Measurements from ENCODE around the gene SLC16A10.
"Not testable (repeated sequence)": the region's sequence is repeated elsewhere in the genome, so short reads cannot be mapped to it uniquely, and the experiment has no call there.

Gene SLC16A10

DNA sequence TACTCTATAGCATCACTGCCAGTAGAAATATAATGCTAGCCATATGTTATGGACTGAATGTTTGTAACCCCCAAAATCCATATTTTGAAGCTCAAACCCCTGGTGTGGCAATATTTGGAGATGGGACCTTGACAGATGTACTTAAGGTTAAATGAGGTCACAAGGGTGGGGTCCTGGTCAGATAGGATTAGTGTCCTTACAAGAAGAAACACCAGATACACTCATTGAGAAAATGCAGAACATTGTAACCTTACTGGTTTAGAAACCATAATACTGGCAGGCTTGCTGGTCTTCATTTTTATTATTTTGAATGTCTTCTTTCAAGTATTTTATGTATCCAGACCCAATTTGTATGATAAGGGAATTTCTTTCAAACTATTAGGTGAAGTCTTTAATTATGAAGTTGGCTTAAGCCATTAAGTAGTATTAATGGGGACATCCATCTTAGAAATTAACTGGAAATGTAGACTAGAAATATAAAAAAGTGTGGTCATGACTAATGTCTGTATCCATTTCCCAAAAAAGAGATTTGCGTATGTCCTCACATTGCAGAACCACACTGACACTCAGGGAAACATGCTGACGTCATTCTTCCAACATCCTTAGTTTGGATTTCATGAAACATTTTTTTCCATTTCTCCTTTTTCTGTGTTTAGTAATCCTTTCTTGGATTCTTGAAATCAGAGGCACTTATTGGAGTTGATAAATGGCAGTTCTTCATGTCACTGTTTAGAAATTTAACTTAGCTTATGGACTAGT is 32.4 kb downstream of the SLC16A10 start:
- DNase-seq (ENCODE audit: extremely low read depth, low read depth): no peak
- TF ChIP-seq, protein P1, sequence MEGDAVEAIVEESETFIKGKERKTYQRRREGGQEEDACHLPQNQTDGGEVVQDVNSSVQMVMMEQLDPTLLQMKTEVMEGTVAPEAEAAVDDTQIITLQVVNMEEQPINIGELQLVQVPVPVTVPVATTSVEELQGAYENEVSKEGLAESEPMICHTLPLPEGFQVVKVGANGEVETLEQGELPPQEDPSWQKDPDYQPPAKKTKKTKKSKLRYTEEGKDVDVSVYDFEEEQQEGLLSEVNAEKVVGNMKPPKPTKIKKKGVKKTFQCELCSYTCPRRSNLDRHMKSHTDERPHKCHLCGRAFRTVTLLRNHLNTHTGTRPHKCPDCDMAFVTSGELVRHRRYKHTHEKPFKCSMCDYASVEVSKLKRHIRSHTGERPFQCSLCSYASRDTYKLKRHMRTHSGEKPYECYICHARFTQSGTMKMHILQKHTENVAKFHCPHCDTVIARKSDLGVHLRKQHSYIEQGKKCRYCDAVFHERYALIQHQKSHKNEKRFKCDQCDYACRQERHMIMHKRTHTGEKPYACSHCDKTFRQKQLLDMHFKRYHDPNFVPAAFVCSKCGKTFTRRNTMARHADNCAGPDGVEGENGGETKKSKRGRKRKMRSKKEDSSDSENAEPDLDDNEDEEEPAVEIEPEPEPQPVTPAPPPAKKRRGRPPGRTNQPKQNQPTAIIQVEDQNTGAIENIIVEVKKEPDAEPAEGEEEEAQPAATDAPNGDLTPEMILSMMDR (IDR thresholded peaks at IDR 0.05; ENCODE audit: low read depth, low read length): no peak

GRCh38 chr6:111121789-111122350 is 34.6 kb downstream of the SLC16A10 start:
- DNase-seq (ENCODE audit: extremely low read depth, low read depth): no peak
- TF ChIP-seq, protein P1 (IDR thresholded peaks at IDR 0.05; ENCODE audit: low read depth, low read length): no peak

DNA sequence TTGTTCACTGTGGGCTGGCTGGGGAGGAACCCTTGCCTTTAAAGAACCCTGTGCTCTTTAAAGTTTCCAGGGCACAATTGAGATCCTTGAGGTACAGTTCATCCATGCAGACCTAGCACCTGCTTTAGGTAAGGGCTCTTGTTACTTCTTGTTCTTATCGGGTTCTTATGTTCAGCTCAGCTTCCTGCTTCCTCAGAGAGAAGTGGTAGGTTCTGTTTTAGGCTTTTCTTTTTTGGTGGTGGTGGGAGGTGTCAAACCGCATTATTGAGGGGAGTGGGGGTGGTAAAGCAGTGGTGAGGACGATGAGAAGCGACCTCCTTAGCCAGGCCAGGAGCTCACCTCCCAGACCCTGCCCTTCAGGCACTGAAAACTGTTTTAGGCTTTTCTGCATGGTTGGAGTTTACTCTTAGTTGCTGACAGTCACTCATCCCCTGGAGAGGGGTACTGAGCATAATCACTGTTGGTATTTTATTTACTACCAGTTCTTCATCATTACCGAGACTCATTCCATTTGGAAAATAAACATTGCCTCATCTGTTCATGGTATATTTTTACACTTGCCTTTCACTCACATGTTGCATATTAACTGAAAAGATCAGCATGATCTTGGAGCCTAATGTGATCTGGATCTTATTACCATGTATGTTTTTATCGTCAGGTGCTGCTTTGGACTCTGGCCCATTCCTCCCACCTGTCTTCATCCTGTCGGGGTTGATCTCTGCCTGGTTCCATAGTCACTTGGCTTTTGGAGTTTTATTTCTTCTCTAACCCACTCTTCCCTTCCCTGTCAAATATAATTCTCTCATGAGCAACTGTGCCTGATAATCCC is 35.4 kb downstream of the SLC16A10 start:
- TF ChIP-seq, protein P1 (IDR thresholded peaks at IDR 0.05; ENCODE audit: low read depth, low read length): no peak
- no peak for DNase-seq (ENCODE audit: extremely low read depth, low read depth)

DNA sequence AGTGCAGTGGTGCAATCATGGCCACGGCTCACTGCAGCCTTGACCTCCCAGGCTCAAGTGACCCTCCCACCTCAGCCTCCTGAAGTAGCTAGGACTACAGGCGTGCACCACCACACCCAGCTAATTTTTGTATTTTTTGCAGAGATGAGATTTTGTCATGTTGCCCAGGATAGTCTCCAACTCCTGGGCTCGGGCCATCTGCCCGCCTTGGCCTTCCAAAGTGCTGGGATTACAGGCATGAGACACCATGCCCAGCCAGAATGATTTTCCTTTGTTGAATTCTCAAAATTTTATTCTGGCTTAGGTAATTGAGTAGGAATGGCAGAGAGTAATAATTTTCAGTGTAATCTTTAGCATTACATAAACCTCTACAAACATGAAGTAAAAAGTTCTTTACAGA is 37.1 kb downstream of the SLC16A10 start:
- TF ChIP-seq, protein P1 (IDR thresholded peaks at IDR 0.05; ENCODE audit: low read depth, low read length): no peak
- DNase-seq (ENCODE audit: extremely low read depth, low read depth): no peak

- DNase-seq (ENCODE audit: extremely low read depth, low read depth): no peak
- TF ChIP-seq, protein P1 (IDR thresholded peaks at IDR 0.05; ENCODE audit: low read depth, low read length): no peak
Observed at GRCh38 chr6:111129013-111129412, 41.7 kb downstream of the SLC16A10 start.

- DNase-seq (ENCODE audit: extremely low read depth, low read depth): not testable (repeated sequence)
Observed at GRCh38 chr6:111131018-111131417, 43.7 kb downstream of the SLC16A10 start.

DNA sequence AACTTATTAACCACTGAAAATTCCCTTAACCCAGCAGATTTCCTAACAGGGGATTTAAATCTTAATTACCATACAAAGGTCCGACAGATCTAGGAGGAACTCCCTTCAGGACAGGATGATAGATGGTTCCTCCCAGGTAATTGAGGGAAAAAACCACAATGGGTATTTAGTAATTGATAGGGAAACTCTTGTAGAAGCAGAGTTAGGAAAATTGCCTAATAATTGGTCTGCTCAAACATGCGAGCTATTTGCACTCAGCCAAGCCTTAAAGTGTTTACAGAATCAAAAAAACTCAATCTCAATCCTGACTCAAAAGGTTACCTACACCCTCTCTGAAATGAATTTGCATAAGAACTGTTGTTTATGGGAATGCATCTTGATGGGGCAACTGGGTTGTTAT is 45.4 kb downstream of the SLC16A10 start:
- not testable (repeated sequence) for DNase-seq (ENCODE audit: extremely low read depth, low read depth)

GRCh38 chr6:111134236-111134869 is 47.0 kb downstream of the SLC16A10 start:
- not testable (repeated sequence) for DNase-seq (ENCODE audit: extremely low read depth, low read depth)

GRCh38 chr6:111137489-111138093 is 50.3 kb downstream of the SLC16A10 start:
- DNase-seq (ENCODE audit: extremely low read depth, low read depth): not testable (repeated sequence)

All from AG09319 (cell line).